HepG2 (cell line): Measurements from ENCODE around the gene FCHSD1. TPM values are rescaled to one million over a fixed set of nuclear protein-coding genes. Genes with fewer than 3 reads are reported as not detected.

Experiments used
- ATAC-seq: fragments of 200-7000 bp; cut with Tn5 transposase; 3 replicates; pipeline ENCODE4 v1.9.1; 2020; ENCODE audit warnings: mild to moderate bottlenecking, moderate library complexity
- BruUV-seq: library from RNA; stranded (reverse); fragments of 400-500 nt; replicated peaks from 2 replicates; lab custom pipeline; 2021; lab: Mats Ljungman, UMichigan
- CTCF ChIA-PET: fragments of 300-600 bp; formaldehyde crosslinking; extraction: SDS; loops from one replicate; lab custom pipeline; 2021; ENCODE audit warnings: low total read pairs, inconsistent platforms, low intra/inter-chr PET ratio; lab: Yijun Ruan, JAX
- POLR2A ChIA-PET: fragments of 350-600 bp; sonication (Branson Sonifier 250); formaldehyde crosslinking; loops from one replicate; lab custom pipeline; 2020; ENCODE audit warnings: antibody characterized with exemption, inconsistent platforms; lab: Yijun Ruan, JAX
- DNase-seq: peaks from one replicate; pipeline ENCODE4 v3.0.0-alpha.2; 2015; ENCODE audit warnings: low spot score
- FAIRE-seq: peaks from 3 replicates; lab custom pipeline; 2011; peaks lifted over from hg19 to GRCh38; lab: Jason Lieb, UNC
- H2AFZ ChIP-seq: one replicate; pipeline ENCODE4 v1.6.1; 2011; ENCODE audit warnings: low read length, inconsistent platforms
- H3K27ac ChIP-seq: fragments of 300-600 bp; 3 replicates; pipeline ENCODE4 v1.8.0; 2011; ENCODE audit warnings: mixed run types, mild to moderate bottlenecking, mixed read lengths, low read length, inconsistent platforms; ENCODE audit not compliant: insufficient read depth; ENCODE audit errors: extremely low read length
- H3K27me3 ChIP-seq, 2 experiments: fragments of 200-600 bp in 1 of 2; 2 replicates in 1 of 2; 3 replicates in 1 of 2; pipeline versions ENCODE4 v1.6.0 to v1.8.0; 2011; ENCODE audit warnings: low read length in 2 of 2, mild to moderate bottlenecking in 2 of 2, moderate library complexity in 2 of 2, inconsistent platforms in 1 of 2; ENCODE audit not compliant: insufficient read depth in 2 of 2, control insufficient read depth in 1 of 2
- H3K36me3 ChIP-seq, 2 experiments: fragments of 200-600 bp in 1 of 2; replicated peaks in 1 of 2; 2 replicates in 1 of 2; 3 replicates in 1 of 2; pipeline versions ENCODE4 v1.5.1 to v1.8.0; 2011; ENCODE audit warnings: low read length in 2 of 2, inconsistent platforms in 1 of 2; ENCODE audit not compliant: insufficient read depth in 2 of 2, control insufficient read depth in 1 of 2
- H3K4me1 ChIP-seq: 2 replicates; pipeline ENCODE4 v1.5.1; 2012; ENCODE audit warnings: low read length, inconsistent platforms; ENCODE audit not compliant: insufficient read depth
- H3K4me2 ChIP-seq: 2 replicates; pipeline ENCODE4 v1.6.0; 2011; ENCODE audit warnings: low read depth, low read length, inconsistent platforms
- H3K4me3 ChIP-seq, 3 experiments: fragments of 200-600 bp in 1 of 3; sonication (generic), shearing (Covaris generic) in 1 of 3; replicated peaks in 1 of 3; 2 replicates each; pipeline ENCODE4 v1.5.1; 2011 to 2016; ENCODE audit warnings: low read length in 3 of 3, inconsistent platforms in 2 of 3, low read depth in 2 of 3, mild to moderate bottlenecking in 2 of 3, control low read depth in 1 of 3, mixed read lengths in 1 of 3; ENCODE audit not compliant: insufficient read depth in 1 of 3
- H3K79me2 ChIP-seq: one replicate; pipeline ENCODE4 v1.6.1; 2011; ENCODE audit warnings: low read length, inconsistent platforms; ENCODE audit not compliant: insufficient read depth
- H3K9ac ChIP-seq: 2 replicates; pipeline ENCODE4 v1.6.0; 2011; ENCODE audit warnings: mild to moderate bottlenecking, low read depth, low read length, inconsistent platforms; ENCODE audit not compliant: insufficient read depth
- H3K9me3 ChIP-seq: 2 replicates; pipeline ENCODE4 v1.5.1; 2012; ENCODE audit warnings: mild to moderate bottlenecking, low read length
- H4K20me1 ChIP-seq: 2 replicates; pipeline ENCODE4 v1.6.0; 2011; ENCODE audit warnings: inconsistent platforms, mild to moderate bottlenecking, low read length, moderate library complexity; ENCODE audit not compliant: insufficient read depth
- AFF4 ChIP-seq: sonication (generic); formaldehyde crosslinking; IDR thresholded peaks from 2 replicates; pipeline ENCODE4 v1.4.0; 2020; ENCODE audit warnings: missing genetic modification reagents
- ELF1 ChIP-seq: sonication (generic); formaldehyde crosslinking; IDR thresholded peaks from 2 replicates; pipeline ENCODE4 v1.4.0; 2020; ENCODE audit warnings: missing genetic modification reagents
- FOSL1 ChIP-seq: sonication (generic); formaldehyde crosslinking; IDR thresholded peaks from 2 replicates; pipeline ENCODE4 v1.9.0; 2021; ENCODE audit warnings: missing genetic modification reagents, borderline replicate concordance
- TFDP1 ChIP-seq: IDR thresholded peaks from 2 replicates; pipeline ENCODE4 v1.6.1; 2016; ENCODE audit warnings: missing compliant biosample characterization, missing genetic modification reagents, borderline replicate concordance
- ZNF317 ChIP-seq: sonication (generic); formaldehyde crosslinking; IDR thresholded peaks from 2 replicates; pipeline ENCODE4 v1.5.0; 2020; ENCODE audit warnings: mild to moderate bottlenecking, missing genetic modification reagents
- ZNF557 ChIP-seq: sonication (generic); formaldehyde crosslinking; IDR thresholded peaks from 2 replicates; pipeline ENCODE4 v1.4.0; 2020; ENCODE audit warnings: missing genetic modification reagents
- WGBS: methylation state at CpG from one replicate; pipeline ENCODE4 v1.1.6; 2017; ENCODE audit warnings: low lambda C conversion rate; 5-methylcytosine and 5-hydroxymethylcytosine counted together
- in situ Hi-C: cut with HindIII; loops from 2 replicates; pipeline ENCODE4 v1.10.0; 2017; ENCODE audit warnings: low pct_unique_long_range_greater_than_20kb; ENCODE audit not compliant: extremely low pct_ligation_motif_present
- intact Hi-C: fragments of 100-400 bp; cut with micrococcal nuclease; formaldehyde crosslinking; loops from one replicate; pipeline ENCODE4 v1.10.0; 2022; ENCODE audit not compliant: unreplicated experiment
- polyA plus RNA-seq, 8 experiments: library from polyadenylated mRNA; depleted of rRNA in 3 of 8; stranded (reverse) in 7 of 8; unstranded in 1 of 8; fragments of >200 nt; fragmentation: Illumina TruSeq in 4 of 8; extraction: Trizol in 4 of 8; gene quantifications; 2 replicates each; pipeline versions ENCODE4 v1.2.1 to v1.2.3, GENCODE V29; 2011 to 2016; ENCODE audit warnings: low read depth in 4 of 8, missing spikeins in 1 of 8, mixed read lengths in 1 of 8; ENCODE audit not compliant: insufficient read depth in 1 of 8
- total RNA-seq, 5 experiments: library from RNA; depleted of rRNA; stranded (reverse); fragments of >200 nt; fragmentation: Illumina TruSeq; extraction: Trizol; gene quantifications; 2 replicates each; pipeline ENCODE4 v1.2.3, GENCODE V29; 2016; ENCODE audit warnings: low read depth in 1 of 5

Gene FCHSD1
- total and polyA plus RNA-seq, 2 of the 13 experiments (the other 11 are each of a cell fraction or from before 2014, with no cell fraction given) = 5.5 to 15.4 TPM

GRCh38 chr5:141617128-141617527 is 34.1 kb downstream of the FCHSD1 start:
- WGBS = 79% methylated on average over 2 of the region's 2 CpGs
- Histone ChIP-seq H2AFZ (no peak overlapping the region), H3K9ac (peak overlapping the region; percentile 83), H3K27ac (peak overlapping the region; percentile 87), H3K27me3 (no peaks in the 10 kb centered on the region), H3K79me2 (peaks cover 55% of the 10 kb centered on the region), H3K9me3 (no peaks in the 10 kb centered on the region), H3K4me1 (peaks cover 58% of the 10 kb centered on the region), H3K36me3 (peaks cover 4 to 9% of the 10 kb centered on the region in 2 experiments), H4K20me1 (no peaks in the 10 kb centered on the region), H3K4me2 (peak overlapping the region; percentile 74), H3K4me3 (peak overlapping the region; percentile 84 to 95 (median 88); a peak in 5 of 6 replicates)
- TF ChIP-seq FOSL1 (CRISPR knock-in tag) (no peak), ZNF317 (CRISPR knock-in tag) (0 out of 2 replicates have a peak, but pooled peaks have one; percentile 25), ZNF557 (CRISPR knock-in tag) (no peak), ELF1 (CRISPR knock-in tag) (no peak), AFF4 (no peak), TFDP1 (CRISPR knock-in tag) (no peak)
- FAIRE-seq = no peak
- in situ Hi-C loops = no loop called here
- no TSS peak for BruUV-seq
- intact Hi-C loops = no loop called here
- ChIA-PET POLR2A (interaction anchor here (1.2 to 3.5 kb wide), 8 partner anchors 9 to 297 kb away, joined by 3 to 53 read pairs (median 5); partner anchors contain the start of genes RELL2 and TAF7), CTCF (no interaction called here)
- ATAC-seq = no peak
- no peak for DNase-seq
